Immature natural killer cell (primary cell): ENCODE results near the gene MGMT. TPM values are rescaled to one million over a fixed set of nuclear protein-coding genes. Genes with fewer than 3 reads are reported as not detected.

Experiments used
- DNase-seq, 3 donors: peaks; one replicate each; pipeline ENCODE4 v3.0.0; 2022; ENCODE audit warnings: mixed read lengths in 1 of 3
- H3K27ac Mint-ChIP-seq, 6 donors: one replicate each; pipeline ENCODE4 v1.8.0; 2020; ENCODE audit warnings: mixed read lengths in 6 of 6, mild to moderate bottlenecking in 5 of 6, inconsistent platforms in 4 of 6, moderate library complexity in 3 of 6
- H3K27me3 Mint-ChIP-seq, 3 donors: one replicate each; pipeline ENCODE4 v1.8.0; 2020 to 2021; ENCODE audit warnings: low read depth in 3 of 3, mild to moderate bottlenecking in 3 of 3, mixed read lengths in 3 of 3, moderate library complexity in 3 of 3, inconsistent platforms in 1 of 3
- H3K36me3 Mint-ChIP-seq, 3 donors: one replicate each; pipeline ENCODE4 v1.8.0; 2020; ENCODE audit warnings: mixed read lengths in 3 of 3, inconsistent platforms in 2 of 3, mild to moderate bottlenecking in 2 of 3
- H3K4me1 Mint-ChIP-seq, 2 donors: one replicate each; pipeline ENCODE4 v1.8.0; 2020; ENCODE audit warnings: inconsistent platforms in 2 of 2, mild to moderate bottlenecking in 2 of 2, mixed read lengths in 2 of 2, moderate library complexity in 1 of 2
- H3K4me3 Mint-ChIP-seq, 5 donors: one replicate each; pipeline ENCODE4 v1.8.0; 2020; ENCODE audit warnings: mild to moderate bottlenecking in 5 of 5, mixed read lengths in 5 of 5, inconsistent platforms in 3 of 5, moderate library complexity in 3 of 5
- H3K9me3 Mint-ChIP-seq, 6 donors: one replicate each; pipeline ENCODE4 v1.8.0; 2020; ENCODE audit warnings: mild to moderate bottlenecking in 6 of 6, mixed read lengths in 6 of 6, inconsistent platforms in 4 of 6, moderate library complexity in 3 of 6
- polyA plus RNA-seq, 3 donors: library from polyadenylated mRNA; unstranded; fragments of 300-500 nt; fragmentation: Illumina TruSeq; gene quantifications; one replicate each; pipeline ENCODE4 v1.2.3, GENCODE V29; 2021

MGMT gene
- polyA plus RNA-seq, 3 donors from 2014 or later = 33.7 to 69.5 (median 37.5) TPM

DNA sequence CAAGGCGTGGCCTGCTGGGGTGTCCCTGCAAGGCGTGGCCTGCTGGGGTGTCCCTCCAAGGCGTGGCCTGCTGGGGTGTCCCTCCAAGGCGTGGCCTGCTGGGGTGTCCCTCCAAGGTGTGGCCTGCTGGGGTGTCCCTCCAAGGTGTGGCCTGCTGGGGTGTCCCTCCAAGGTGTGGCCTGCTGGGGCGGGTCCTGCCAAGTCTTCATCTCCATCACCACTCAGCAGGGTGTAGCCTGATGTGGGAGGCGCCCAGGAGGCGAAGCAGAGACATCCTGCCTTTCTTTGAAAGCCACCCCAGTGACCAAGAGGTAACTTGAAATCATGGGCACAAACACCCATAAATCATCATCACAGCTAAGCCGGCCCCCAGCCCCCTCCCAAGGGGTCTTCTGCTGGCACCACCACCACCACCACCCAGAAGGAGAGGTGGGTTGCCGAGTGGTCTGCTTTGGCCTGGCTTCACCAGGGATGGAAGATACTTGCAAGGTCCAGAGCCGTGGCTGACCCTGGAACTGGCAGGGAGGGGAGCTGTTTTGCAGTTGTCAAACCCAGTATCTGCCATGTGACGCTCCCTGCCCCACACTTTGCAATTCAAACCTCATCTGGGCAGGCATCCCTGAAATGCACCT is 306.4 kb downstream of the MGMT start:
- Mint-ChIP-seq H3K27ac (no peak overlapping the region), H3K4me1 (peaks cover 0 to 1% of the 10 kb centered on the region in 2 donors), H3K27me3 (peaks cover 0 to 7% (median 2%) of the 10 kb centered on the region in 3 donors), H3K36me3 (peaks cover 9 to 18% (median 14%) of the 10 kb centered on the region in 3 donors), H3K4me3 (no peak overlapping the region), H3K9me3 (no peaks in the 10 kb centered on the region)
- no peak for DNase-seq

DNA sequence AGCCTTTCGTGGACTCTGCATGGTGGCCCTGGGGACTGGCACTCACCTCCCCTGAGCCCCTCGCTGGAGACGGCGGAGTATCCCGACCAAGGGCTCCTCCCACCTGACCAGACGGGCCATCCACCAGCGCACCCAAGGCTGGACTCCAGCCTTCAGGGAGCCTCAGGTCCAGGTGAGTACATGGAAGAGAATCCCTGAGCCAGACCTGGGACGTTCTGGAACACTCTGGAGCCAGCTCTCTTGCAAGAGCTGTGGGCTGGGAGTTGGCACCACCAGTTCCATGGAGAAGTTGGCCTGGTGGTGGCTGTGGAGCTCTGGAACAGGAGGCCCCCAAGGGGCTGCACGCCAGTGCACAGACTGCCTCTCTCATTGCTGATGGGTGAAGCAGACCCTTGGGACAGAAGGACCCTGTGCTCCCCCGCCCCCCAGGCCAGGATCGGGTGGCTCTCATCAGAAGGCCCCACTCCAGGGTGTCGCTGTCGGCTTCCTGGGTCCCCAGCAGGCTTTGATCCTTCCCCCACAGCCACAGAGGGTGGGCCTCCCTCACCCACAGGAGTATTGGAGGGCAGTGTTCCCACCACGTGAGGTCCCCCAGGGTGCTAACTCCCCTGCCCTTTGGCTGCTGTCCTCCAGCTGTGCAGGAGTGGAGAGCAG is 307.2 kb downstream of the MGMT start:
- H3K36me3 Mint-ChIP-seq = peaks cover 9 to 16% (median 14%) of the 10 kb centered on the region in 3 donors
- DNase-seq = no peak
- no peak overlapping the region for H3K27ac Mint-ChIP-seq
- no peaks in the 10 kb centered on the region for H3K9me3 Mint-ChIP-seq
- peaks cover 0 to 7% (median 2%) of the 10 kb centered on the region in 3 donors for H3K27me3 Mint-ChIP-seq
- H3K4me3 Mint-ChIP-seq = no peak overlapping the region
- peaks cover 0 to 1% of the 10 kb centered on the region in 2 donors for H3K4me1 Mint-ChIP-seq

DNA sequence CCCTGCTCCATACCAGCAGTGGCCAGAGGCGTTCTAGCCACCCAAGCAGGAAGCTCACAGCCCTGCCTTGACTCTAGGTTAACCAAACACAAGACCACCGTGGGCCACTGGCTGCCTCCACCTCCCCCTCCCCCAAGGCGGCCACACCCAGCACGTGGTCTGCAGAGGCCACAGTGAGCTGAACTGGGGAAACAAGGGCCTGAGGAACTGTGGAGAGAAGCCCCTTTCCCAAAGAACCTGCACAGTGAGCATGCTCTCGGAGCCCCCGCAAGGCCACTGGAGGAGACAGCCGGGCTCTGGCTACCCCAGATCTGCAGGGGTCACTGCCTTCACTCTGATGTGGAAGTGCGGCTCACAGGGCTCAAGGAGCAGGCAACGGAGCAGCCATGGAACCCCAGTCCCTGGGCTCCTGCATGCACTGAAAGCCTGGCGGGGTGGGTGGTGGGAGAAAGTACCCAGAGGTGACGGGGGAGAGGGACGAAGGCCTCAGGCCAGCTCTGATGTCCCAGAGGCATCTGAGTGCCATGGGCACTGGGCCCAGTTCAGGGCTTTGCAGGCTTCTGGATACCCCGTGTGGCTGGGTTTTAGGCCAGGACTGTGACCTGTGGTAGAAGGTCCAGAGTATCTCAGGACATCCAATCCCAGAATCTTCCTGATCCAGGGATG is 307.8 kb downstream of the MGMT start:
- H3K4me3 Mint-ChIP-seq = no peak overlapping the region
- H3K4me1 Mint-ChIP-seq = peaks cover 0 to 1% of the 10 kb centered on the region in 2 donors
- no peaks in the 10 kb centered on the region for H3K9me3 Mint-ChIP-seq
- H3K36me3 Mint-ChIP-seq = peaks cover 9 to 14% (median 11%) of the 10 kb centered on the region in 3 donors
- peaks cover 0 to 7% (median 2%) of the 10 kb centered on the region in 3 donors for H3K27me3 Mint-ChIP-seq
- no peak for DNase-seq
- no peak overlapping the region for H3K27ac Mint-ChIP-seq

DNA sequence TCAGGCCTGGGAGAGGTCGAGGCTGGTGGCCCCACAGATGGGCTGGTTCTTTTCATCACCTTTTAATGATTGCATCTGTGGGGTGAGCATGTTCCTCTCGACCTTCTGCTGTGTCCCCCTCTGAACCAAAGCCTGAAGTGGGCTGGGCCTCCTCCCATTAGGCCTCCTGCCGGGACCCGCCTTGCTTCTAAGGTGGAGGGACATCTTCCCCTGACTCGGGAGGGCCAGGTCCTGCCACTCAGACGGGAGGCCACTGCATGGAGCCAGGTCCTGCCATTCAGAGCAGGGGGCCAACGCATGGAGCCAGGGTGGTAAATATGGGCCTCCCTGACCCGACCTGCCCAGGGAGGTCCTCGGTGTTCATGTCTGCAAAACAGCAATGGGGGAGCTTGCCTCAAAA is 308.6 kb downstream of the MGMT start:
- Mint-ChIP-seq H3K27ac (no peak overlapping the region), H3K36me3 (peaks cover 5 to 11% (median 10%) of the 10 kb centered on the region in 3 donors), H3K27me3 (peaks cover 0 to 6% (median 1%) of the 10 kb centered on the region in 3 donors), H3K4me3 (no peak overlapping the region), H3K9me3 (no peaks in the 10 kb centered on the region), H3K4me1 (peaks cover 0 to 1% of the 10 kb centered on the region in 2 donors)
- DNase-seq = no peak

DNA sequence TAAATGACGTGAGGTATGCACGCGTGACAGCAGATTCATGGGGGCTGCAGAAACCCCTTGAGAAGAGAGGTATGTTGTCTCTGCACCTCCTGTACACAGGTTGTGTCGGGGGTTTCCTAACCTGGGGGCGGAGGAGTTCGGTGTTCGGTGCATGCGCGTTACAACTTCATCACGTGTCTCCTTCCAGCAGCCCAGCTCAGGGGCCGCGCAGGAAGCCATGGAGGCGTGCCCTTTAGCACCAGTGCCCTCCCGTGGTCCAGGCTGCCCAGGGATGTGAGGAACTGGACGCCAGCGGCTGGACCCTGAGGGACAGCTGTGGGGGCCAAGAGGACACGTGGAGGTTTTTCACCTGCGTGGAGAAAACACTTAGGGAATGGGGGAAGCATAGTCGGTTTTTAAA is 310.6 kb downstream of the MGMT start:
- H3K9me3 Mint-ChIP-seq = no peaks in the 10 kb centered on the region
- no peak for DNase-seq
- H3K4me3 Mint-ChIP-seq = no peak overlapping the region
- peaks cover 0 to 1% of the 10 kb centered on the region in 2 donors for H3K4me1 Mint-ChIP-seq
- H3K27ac Mint-ChIP-seq = no peak overlapping the region
- peaks cover 0 to 4% (median 0%) of the 10 kb centered on the region in 3 donors for H3K27me3 Mint-ChIP-seq
- peaks cover 0 to 4% (median 0%) of the 10 kb centered on the region in 3 donors for H3K36me3 Mint-ChIP-seq

DNA sequence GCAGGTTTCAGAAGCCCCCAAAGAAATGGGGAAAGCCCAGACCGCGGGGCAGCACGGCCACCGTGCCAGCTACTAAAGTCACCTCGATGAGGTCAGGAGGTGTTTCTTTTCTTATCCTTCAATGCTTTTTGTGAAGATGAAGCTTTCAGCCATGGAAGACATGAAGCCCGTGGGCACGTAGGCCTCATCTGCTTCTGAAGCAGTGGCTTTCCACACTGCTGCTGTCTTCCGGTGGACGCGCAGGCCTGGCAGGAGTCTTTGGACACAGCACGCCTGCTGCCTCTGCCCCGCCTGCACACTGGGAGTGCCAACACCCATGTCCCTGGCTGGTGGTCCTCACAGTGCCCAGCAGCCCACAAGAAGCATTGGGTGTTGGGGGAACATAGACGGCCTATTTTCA is 311.5 kb downstream of the MGMT start:
- Mint-ChIP-seq H3K36me3 (peaks cover 0 to 4% (median 0%) of the 10 kb centered on the region in 3 donors), H3K4me3 (no peak overlapping the region), H3K9me3 (no peaks in the 10 kb centered on the region), H3K4me1 (peaks cover 0 to 1% of the 10 kb centered on the region in 2 donors), H3K27ac (no peak overlapping the region), H3K27me3 (peaks cover 0 to 4% (median 0%) of the 10 kb centered on the region in 3 donors)
- no peak for DNase-seq

DNA sequence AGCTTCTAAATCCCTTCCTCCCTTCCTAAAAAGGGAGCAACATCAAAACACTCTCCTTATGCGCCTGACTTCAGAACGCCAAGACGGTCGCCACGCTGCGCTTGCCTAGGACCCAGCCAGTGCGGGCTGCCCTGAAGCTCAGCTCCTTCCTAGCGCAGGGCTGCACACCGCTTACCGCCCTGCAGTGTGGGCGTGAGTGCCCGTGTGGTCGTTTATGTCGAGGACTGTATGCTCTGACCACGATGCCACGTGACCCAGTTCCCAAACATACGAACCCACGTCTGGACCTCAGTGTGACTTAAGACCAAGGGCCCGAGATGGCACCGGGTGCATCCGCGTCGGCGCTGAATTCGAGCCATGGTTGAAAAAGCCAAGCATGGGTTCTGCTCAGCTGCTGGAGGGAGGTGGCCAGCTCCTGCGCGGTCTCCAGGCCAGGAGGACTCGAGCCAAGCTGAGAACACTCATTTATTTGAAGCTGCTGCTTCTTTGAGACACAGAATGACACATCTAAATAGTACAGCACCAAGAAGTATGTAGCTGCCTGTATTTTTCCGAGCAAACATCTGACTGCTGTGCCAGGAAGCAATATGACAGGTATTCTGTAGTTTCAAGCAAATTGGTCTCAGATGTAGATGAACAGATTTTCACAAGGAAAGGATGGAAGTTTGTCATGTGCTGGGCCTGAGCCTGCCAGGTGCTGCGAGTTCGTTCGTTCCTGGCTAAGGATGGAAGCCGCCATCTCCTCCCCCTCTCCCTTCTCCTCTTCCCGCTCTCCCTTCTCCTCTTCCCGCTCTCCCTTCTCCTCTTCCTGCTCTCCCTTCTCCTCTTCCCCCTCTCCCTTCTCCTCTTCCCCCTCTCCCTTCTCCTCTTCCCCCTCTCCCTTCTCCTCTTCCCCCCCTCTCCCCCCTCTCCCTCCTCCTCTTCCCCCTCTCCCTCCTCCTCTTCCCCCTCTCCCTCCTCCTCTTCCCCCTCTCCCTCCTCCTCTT is 312.4 kb downstream of the MGMT start:
- no peaks in the 10 kb centered on the region for H3K9me3 Mint-ChIP-seq
- DNase-seq = no peak
- no peak overlapping the region for H3K27ac Mint-ChIP-seq
- peaks cover 0 to 4% (median 0%) of the 10 kb centered on the region in 3 donors for H3K27me3 Mint-ChIP-seq
- H3K4me1 Mint-ChIP-seq = peaks cover 0 to 1% of the 10 kb centered on the region in 2 donors
- H3K36me3 Mint-ChIP-seq = peaks cover 0 to 4% (median 0%) of the 10 kb centered on the region in 3 donors
- H3K4me3 Mint-ChIP-seq = no peak overlapping the region

DNA sequence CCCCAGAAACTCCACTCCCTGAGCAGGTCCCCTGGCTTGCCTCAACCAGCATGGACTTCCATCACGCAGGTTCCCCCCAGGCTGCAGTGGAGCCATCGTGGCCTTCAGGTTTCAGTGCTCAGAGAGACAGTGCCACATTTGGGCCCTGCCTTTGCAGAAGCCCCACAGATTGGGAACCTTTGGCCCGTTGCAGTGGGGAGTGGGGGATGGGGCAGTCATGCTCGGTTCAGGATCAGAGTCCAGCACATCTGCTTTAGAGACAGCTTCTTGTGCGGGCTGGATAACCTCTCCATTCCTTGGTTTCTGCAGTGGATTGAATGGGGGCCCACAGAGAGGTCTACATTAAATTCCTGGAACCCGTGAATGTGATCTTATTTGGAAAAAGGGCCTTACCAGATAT is 313.2 kb downstream of the MGMT start:
- H3K27me3 Mint-ChIP-seq = peaks cover 0 to 5% (median 2%) of the 10 kb centered on the region in 3 donors
- no peak for DNase-seq
- H3K27ac Mint-ChIP-seq = no peak overlapping the region
- peaks cover 0 to 4% of the 10 kb centered on the region in 2 donors for H3K4me1 Mint-ChIP-seq
- no peaks in the 10 kb centered on the region for H3K9me3 Mint-ChIP-seq
- no peak overlapping the region for H3K4me3 Mint-ChIP-seq
- peaks cover 0 to 4% (median 0%) of the 10 kb centered on the region in 3 donors for H3K36me3 Mint-ChIP-seq

DNA sequence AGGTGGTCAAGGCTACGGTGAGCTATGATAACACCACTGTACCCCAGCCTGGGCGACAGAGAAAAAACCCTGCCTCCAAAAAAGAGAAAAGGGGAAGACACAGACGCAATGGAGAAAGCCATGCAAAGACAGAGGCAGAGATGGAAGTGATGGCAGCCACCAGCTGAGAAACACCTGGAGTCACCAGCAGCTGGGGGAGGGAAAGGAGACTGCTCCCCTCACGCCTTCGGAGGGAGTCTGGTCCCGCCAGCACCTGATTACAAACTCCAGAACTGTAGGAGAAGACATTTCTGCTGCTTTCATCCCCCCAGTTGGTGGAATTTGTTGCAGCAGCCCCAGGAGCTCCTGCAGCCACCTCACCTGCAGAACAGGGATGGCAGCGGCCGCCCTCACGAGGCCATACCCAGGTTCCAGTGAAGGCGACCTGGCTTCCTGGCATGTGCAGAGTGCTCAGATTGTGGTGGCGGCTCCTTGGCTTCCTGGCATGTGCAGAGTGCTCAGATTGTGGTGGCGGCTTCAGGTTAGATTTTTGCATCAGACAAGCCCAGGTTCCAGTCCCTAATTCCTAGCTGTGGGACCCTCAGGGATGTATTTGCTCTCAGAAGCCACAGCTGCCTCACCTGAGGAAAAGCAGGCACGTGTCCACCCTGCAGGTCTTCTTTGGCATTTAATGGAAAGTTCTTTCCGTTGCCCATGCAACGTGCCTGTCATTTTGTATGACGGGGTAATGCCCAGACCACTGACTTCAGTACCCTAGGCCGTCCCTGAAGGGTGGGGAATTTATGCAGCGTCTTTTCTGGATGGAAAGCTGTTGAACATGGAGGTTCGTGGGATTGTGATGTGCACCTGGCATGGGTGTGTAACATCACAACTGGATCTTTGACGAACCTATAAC is 314.1 kb downstream of the MGMT start:
- Mint-ChIP-seq H3K36me3 (peaks cover 0 to 4% (median 0%) of the 10 kb centered on the region in 3 donors), H3K27ac (no peak overlapping the region), H3K27me3 (peaks cover 0 to 5% (median 2%) of the 10 kb centered on the region in 3 donors), H3K9me3 (no peaks in the 10 kb centered on the region), H3K4me1 (peaks cover 0 to 4% of the 10 kb centered on the region in 2 donors), H3K4me3 (no peak overlapping the region)
- no peak for DNase-seq

DNA sequence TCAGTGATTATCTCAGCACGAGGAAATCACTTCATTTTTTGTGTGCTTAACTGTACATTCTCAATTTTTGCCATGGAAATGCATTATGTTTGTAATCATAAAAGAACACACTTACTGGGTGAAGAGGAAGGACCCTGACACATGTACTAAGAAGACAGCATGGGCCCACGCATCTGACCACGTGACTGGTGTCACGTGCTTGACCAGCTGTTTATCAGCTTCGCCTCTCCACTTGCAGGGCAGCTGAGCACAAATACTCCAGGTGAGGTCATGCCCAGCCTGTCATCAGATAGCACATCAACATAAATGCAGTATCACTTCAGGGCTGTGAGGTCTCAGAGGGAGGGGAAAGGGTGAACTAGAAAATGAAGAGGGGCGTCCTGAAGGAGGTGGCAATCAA is 317.2 kb downstream of the MGMT start:
- no peak for DNase-seq

DNA sequence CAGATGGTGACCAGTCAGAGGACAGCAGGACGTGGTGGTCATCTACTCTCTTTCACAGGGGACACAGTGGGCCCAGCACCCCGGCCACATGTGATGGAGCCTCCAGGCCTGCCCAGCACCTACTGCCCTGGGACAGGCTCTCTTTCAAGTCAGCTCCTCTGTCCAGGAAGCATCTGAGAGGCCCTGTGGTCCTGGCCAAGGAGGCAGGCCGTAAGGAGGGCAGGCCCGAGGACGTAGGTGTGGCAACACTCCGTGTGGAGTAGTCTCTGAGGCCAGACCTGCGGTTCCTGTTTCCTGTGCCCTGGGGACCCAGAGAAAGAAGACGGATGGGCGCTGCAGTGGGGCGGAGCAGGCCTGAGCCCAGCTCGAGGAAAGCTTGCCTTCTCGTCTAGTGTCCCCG is 317.9 kb downstream of the MGMT start:
- Mint-ChIP-seq H3K27ac (no peak overlapping the region), H3K36me3 (peaks cover 0 to 7% (median 0%) of the 10 kb centered on the region in 3 donors), H3K4me1 (peaks cover 0 to 4% of the 10 kb centered on the region in 2 donors), H3K4me3 (no peak overlapping the region), H3K27me3 (peaks cover 0 to 4% (median 4%) of the 10 kb centered on the region in 3 donors), H3K9me3 (peaks cover 0 to 15% (median 2%) of the 10 kb centered on the region in 6 donors)
- no peak for DNase-seq

More for the DNA sequence above, 317.2 kb downstream of the MGMT start:
- H3K27me3 Mint-ChIP-seq = peaks cover 0 to 4% (median 4%) of the 10 kb centered on the region in 3 donors
- peaks cover 0 to 7% (median 0%) of the 10 kb centered on the region in 3 donors for H3K36me3 Mint-ChIP-seq
- H3K9me3 Mint-ChIP-seq = peaks cover 0 to 9% (median 0%) of the 10 kb centered on the region in 6 donors
- H3K27ac Mint-ChIP-seq = no peak overlapping the region
- H3K4me1 Mint-ChIP-seq = peaks cover 0 to 4% of the 10 kb centered on the region in 2 donors
- H3K4me3 Mint-ChIP-seq = no peak overlapping the region

DNA sequence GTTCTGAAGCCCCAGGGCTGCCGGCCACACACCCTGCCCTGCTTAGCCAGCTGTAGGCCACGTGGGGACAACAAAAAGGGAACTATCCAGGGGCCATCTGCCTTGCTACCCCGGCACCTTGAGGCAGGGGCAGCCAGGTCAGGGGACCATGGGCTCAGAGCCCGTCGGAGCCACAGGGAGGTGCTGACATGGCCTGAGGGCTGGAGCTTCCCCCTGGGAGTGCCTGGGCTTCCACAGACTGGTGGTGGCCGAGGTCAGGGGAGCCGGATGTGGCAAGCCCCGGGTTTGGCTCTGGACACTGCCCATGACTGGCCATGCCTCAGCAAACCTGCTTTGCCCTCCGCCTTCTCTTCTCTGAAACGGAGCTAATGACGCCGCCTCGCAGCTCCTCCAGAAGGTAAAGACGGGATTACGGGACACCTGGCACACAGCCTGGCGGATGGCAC is 318.5 kb downstream of the MGMT start:
- Mint-ChIP-seq H3K9me3 (peaks cover 0 to 22% (median 4%) of the 10 kb centered on the region in 6 donors), H3K4me3 (no peak overlapping the region), H3K27ac (no peak overlapping the region), H3K27me3 (peaks cover 0 to 8% (median 4%) of the 10 kb centered on the region in 3 donors), H3K36me3 (peaks cover 0 to 7% (median 0%) of the 10 kb centered on the region in 3 donors), H3K4me1 (peaks cover 0 to 4% of the 10 kb centered on the region in 2 donors)
- no peak for DNase-seq
